Measurements from ENCODE around the gene NPAS3. TPM values are rescaled to one million over a fixed set of nuclear protein-coding genes. Genes with fewer than 3 reads are reported as not detected.

The NPAS3 gene
- total RNA-seq, 1 experiment from 2014 or later = 15.6 TPM

DNA sequence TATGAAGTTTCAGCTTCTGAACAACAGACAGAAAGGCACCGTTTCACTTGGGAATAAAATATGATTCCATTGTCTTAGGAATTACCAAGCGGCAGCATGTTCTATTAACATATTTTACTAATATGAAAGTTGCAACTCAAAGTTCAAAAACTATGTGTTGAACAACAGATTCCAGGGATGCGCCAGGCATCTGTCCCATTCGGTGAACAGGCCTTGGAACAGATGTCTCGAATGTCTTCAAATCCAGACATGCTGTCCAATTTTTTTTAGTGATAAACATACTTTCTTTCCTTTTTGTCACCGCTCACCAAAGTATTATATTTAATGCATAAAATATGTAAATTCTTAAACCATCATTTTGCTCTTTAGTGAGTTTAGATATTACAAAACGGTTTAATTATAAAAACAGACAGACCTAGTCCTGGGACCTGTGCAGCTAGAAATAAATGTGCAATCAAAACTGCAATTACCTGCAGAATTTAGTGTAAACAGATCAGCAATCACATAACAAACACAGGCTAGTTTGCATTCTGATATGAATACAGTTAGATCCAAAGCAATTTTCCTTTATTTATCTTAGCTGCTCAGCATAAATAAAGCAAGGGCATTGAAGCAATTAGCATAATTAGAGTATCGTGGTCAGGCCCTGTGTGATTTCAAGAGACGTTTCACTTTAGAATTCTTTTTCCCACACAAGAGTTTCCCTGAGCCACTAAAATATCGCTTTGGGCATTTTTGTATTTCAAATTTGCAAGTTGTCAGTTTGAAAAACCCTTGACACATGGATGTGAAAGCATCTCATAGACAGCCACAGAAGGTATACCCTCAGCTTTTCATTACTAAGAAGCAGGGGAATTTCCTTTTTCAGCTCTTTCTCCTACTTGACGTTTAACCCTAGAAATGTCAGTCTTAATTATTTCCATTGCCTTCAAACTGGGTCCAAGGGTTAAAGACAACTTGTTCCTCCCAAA, 591.4 kb downstream of the NPAS3 start:
- no peaks in the 10 kb centered on the region for H3K27me3 ChIP-seq (replicated peaks; ENCODE audit: insufficient read depth, low read depth, low read length, poor library complexity)
- ChIA-PET POLR2A (ENCODE audit: low non-redundant PET) (no interaction called here), CTCF (no interaction called here)
- no peaks in the 10 kb centered on the region for H3K36me3 ChIP-seq (ENCODE audit: insufficient read depth, low read length, poor library complexity, severe bottlenecking)
- H3K9me3 ChIP-seq (ENCODE audit: low read depth, low read length, poor library complexity, severe bottlenecking) = no peaks in the 10 kb centered on the region
- no peak for DNase-seq (ENCODE audit: low spot score)
- peaks cover 9% of the 10 kb centered on the region for H3K4me1 ChIP-seq (ENCODE audit: insufficient read depth, low read length, poor library complexity, severe bottlenecking)
- H3K4me3 ChIP-seq (ENCODE audit: low read depth, low read length, poor library complexity, severe bottlenecking) = no peak overlapping the region
- no TSS peak for BruUV-seq (replicated peaks)
- TF ChIP-seq EZH2 (IDR thresholded peaks at IDR 0.05; ENCODE audit: borderline replicate concordance, low read depth, low read length, poor library complexity, severe bottlenecking) = no peak
- TF ChIP-seq, protein P1, sequence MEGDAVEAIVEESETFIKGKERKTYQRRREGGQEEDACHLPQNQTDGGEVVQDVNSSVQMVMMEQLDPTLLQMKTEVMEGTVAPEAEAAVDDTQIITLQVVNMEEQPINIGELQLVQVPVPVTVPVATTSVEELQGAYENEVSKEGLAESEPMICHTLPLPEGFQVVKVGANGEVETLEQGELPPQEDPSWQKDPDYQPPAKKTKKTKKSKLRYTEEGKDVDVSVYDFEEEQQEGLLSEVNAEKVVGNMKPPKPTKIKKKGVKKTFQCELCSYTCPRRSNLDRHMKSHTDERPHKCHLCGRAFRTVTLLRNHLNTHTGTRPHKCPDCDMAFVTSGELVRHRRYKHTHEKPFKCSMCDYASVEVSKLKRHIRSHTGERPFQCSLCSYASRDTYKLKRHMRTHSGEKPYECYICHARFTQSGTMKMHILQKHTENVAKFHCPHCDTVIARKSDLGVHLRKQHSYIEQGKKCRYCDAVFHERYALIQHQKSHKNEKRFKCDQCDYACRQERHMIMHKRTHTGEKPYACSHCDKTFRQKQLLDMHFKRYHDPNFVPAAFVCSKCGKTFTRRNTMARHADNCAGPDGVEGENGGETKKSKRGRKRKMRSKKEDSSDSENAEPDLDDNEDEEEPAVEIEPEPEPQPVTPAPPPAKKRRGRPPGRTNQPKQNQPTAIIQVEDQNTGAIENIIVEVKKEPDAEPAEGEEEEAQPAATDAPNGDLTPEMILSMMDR (conservative IDR thresholded peaks at IDR 0.05; ENCODE audit: low read depth, low read length) = no peak
- intact Hi-C loops (cut with micrococcal nuclease; ENCODE audit: unreplicated experiment) = no loop called here
- no peak overlapping the region for H3K27ac ChIP-seq (ENCODE audit: low read depth, low read length, poor library complexity, severe bottlenecking)

DNA sequence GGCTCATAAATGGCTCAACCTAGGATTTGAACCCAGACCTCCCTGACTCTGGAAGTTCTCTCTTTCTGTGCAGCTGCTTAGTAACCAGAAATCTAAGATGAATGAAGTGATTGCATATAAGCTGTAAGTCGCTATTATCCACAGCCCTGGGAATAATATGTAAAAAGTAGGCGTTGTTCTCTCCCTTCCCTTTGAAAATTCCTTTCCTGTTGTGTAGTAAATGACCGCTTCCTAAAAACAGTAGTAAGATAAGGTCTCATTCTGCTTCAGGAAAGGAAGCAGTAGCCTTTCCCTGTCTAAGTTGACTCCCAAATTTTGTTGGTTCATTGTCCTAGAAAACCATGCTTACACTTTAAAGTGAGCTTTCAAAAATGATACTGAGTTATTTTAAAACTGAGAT, 593.9 kb downstream of the NPAS3 start:
- ChIA-PET POLR2A (ENCODE audit: low non-redundant PET) (no interaction called here), CTCF (no interaction called here)
- H3K27me3 ChIP-seq (replicated peaks; ENCODE audit: insufficient read depth, low read depth, low read length, poor library complexity) = no peaks in the 10 kb centered on the region
- no peak for DNase-seq (ENCODE audit: low spot score)
- TF ChIP-seq EZH2 (IDR thresholded peaks at IDR 0.05; ENCODE audit: borderline replicate concordance, low read depth, low read length, poor library complexity, severe bottlenecking) = no peak
- TF ChIP-seq, protein P1 (conservative IDR thresholded peaks at IDR 0.05; ENCODE audit: low read depth, low read length) = no peak
- H3K27ac ChIP-seq (ENCODE audit: low read depth, low read length, poor library complexity, severe bottlenecking) = no peak overlapping the region
- H3K9me3 ChIP-seq (ENCODE audit: low read depth, low read length, poor library complexity, severe bottlenecking) = no peaks in the 10 kb centered on the region
- no peaks in the 10 kb centered on the region for H3K36me3 ChIP-seq (ENCODE audit: insufficient read depth, low read length, poor library complexity, severe bottlenecking)
- intact Hi-C loops (cut with micrococcal nuclease; ENCODE audit: unreplicated experiment) = no loop called here
- no peak overlapping the region for H3K4me3 ChIP-seq (ENCODE audit: low read depth, low read length, poor library complexity, severe bottlenecking)
- BruUV-seq (replicated peaks) = no TSS peak
- H3K4me1 ChIP-seq (ENCODE audit: insufficient read depth, low read length, poor library complexity, severe bottlenecking) = no peaks in the 10 kb centered on the region

GRCh38 chr14:33534104-33534503, 595.4 kb downstream of the NPAS3 start:
- no TSS peak for BruUV-seq (replicated peaks)
- Histone ChIP-seq H3K36me3 (ENCODE audit: insufficient read depth, low read length, poor library complexity, severe bottlenecking) (no peaks in the 10 kb centered on the region), H3K9me3 (ENCODE audit: low read depth, low read length, poor library complexity, severe bottlenecking) (no peaks in the 10 kb centered on the region), H3K4me3 (ENCODE audit: low read depth, low read length, poor library complexity, severe bottlenecking) (no peak overlapping the region), H3K27me3 (replicated peaks; ENCODE audit: insufficient read depth, low read depth, low read length, poor library complexity) (no peaks in the 10 kb centered on the region), H3K27ac (ENCODE audit: low read depth, low read length, poor library complexity, severe bottlenecking) (no peak overlapping the region), H3K4me1 (ENCODE audit: insufficient read depth, low read length, poor library complexity, severe bottlenecking) (no peaks in the 10 kb centered on the region)
- intact Hi-C loops (cut with micrococcal nuclease; ENCODE audit: unreplicated experiment) = no loop called here
- ChIA-PET CTCF (interaction anchor here (0.6 kb wide), 1 partner anchor 483 kb away, joined by 6 read pairs; no protein-coding TSS in a partner anchor), POLR2A (ENCODE audit: low non-redundant PET) (interaction anchor here (0.7 kb wide), 1 partner anchor 114 kb away, joined by 12 read pairs; no protein-coding TSS in a partner anchor)
- no peak for DNase-seq (ENCODE audit: low spot score)
- TF ChIP-seq, protein P1 (conservative IDR thresholded peaks at IDR 0.05; ENCODE audit: low read depth, low read length) = no peak
- TF ChIP-seq EZH2 (IDR thresholded peaks at IDR 0.05; ENCODE audit: borderline replicate concordance, low read depth, low read length, poor library complexity, severe bottlenecking) = no peak
